ENCODE measurements around the gene PKD1.

PKD1 gene

DNA sequence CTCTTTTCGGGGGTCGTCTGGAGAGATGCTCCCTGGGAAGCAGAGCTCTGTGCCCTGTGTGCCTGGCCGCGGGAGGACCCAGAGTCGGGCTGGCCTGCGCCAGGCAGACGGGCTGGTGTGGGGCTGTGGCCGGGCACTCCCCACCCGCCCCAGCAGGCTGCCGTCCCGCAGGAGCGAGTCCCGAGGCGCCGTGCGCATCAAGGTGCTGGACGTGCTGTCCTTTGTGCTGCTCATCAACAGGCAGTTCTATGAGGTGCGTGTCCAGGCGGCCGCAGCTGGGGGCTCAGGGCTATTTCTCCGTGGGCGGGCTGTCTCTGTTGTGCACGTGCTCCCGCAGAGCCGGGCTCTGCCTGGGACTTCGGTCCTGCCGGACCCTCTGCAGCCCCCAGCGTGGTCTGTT is 72.9 kb downstream of the PKD1 start:
- TF ChIP-seq, protein P1, sequence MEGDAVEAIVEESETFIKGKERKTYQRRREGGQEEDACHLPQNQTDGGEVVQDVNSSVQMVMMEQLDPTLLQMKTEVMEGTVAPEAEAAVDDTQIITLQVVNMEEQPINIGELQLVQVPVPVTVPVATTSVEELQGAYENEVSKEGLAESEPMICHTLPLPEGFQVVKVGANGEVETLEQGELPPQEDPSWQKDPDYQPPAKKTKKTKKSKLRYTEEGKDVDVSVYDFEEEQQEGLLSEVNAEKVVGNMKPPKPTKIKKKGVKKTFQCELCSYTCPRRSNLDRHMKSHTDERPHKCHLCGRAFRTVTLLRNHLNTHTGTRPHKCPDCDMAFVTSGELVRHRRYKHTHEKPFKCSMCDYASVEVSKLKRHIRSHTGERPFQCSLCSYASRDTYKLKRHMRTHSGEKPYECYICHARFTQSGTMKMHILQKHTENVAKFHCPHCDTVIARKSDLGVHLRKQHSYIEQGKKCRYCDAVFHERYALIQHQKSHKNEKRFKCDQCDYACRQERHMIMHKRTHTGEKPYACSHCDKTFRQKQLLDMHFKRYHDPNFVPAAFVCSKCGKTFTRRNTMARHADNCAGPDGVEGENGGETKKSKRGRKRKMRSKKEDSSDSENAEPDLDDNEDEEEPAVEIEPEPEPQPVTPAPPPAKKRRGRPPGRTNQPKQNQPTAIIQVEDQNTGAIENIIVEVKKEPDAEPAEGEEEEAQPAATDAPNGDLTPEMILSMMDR (conservative IDR thresholded peaks at IDR 0.05): no peak
- no peak for TF ChIP-seq ZFX (IDR thresholded peaks at IDR 0.05)
- H3K27ac ChIP-seq: no peak overlapping the region

DNA sequence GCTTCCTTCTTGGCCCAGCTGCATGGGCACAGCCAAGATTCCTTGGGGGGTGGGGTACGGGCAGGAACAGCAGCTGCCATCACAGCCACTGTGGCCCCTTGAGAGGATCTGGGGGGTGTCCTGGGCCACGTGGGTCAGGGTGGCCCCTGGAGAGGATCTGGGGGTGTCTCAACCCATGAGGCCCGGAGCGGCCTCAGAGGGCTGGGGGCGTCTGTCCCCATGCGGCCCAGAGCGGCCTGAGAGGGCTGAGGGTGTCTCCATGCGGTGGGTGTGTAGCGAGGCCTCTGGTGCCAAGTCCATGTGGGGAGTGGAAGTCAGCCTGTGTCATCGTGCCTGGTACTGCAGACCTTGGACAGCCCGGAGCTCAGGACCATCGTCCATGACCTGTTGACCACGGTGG is 74.2 kb downstream of the PKD1 start:
- H3K27ac ChIP-seq: no peak overlapping the region
- TF ChIP-seq, protein P1 (conservative IDR thresholded peaks at IDR 0.05): no peak
- TF ChIP-seq ZFX (IDR thresholded peaks at IDR 0.05): no peak

DNA sequence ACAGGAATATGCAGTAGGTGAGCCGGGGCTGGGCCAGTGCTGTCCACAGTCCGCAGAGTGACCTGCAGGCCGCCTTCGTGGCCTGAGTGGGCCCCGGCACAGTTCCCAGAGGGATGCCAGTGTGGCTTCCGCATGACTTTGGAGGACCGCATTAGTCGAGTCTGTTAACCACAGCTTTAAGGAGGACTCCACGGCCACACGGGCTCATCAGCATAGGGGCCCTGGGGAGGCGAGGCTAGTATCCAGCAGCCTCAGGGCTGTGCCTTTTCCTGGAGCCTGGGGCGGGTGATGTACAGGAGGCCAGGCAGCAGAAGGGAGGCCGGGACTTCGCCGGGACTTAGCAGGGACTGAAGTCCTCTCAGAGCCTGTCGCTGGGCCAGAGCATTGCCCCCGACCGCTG is 74.7 kb downstream of the PKD1 start:
- no peak for TF ChIP-seq ZFX (IDR thresholded peaks at IDR 0.05)
- TF ChIP-seq, protein P1 (conservative IDR thresholded peaks at IDR 0.05): no peak
- no peak overlapping the region for H3K27ac ChIP-seq

DNA sequence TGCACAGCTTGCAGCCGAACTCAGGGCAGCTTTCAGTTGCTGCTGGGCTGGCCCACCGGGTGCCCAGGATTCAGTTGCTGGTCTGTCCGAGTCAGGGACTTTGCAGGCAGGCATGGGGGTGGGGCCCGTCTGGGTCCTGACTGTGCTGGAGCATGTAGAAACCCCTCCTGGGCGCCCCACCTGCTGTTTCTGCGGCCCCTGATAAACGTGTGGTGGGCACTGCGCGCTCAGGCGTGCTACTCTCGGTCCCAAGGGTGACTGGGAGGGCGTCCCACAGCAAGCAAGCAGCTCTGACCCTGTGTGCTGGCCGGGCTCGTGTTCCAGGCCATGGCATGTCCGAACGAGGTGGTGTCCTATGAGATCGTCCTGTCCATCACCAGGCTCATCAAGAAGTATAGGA is 75.4 kb downstream of the PKD1 start:
- no peak for TF ChIP-seq ZFX (IDR thresholded peaks at IDR 0.05)
- TF ChIP-seq, protein P1 (conservative IDR thresholded peaks at IDR 0.05): no peak
- H3K27ac ChIP-seq: no peak overlapping the region

DNA sequence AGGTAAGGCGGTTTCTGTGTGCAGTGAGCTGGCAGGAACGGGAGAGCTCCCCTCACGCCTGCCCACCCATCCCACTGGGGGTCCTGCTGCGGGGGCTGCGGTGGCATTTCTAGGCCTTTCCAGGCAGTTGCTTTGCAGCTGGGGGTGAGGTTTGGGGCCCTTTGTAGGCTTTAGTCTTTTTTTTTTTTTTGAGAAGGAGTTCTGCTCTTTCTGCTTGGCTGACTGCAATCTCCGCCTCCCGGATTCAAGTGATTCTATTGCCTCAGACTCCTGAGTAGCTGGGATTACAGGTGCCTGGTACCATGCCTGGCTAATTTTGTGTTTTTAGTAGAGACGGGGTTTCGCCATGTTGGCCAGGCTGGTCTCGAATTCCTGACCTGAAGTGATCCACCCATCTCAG is 76.8 kb downstream of the PKD1 start:
- TF ChIP-seq, protein P1 (conservative IDR thresholded peaks at IDR 0.05): no peak
- no peak for TF ChIP-seq ZFX (IDR thresholded peaks at IDR 0.05)
- no peak overlapping the region for H3K27ac ChIP-seq

DNA sequence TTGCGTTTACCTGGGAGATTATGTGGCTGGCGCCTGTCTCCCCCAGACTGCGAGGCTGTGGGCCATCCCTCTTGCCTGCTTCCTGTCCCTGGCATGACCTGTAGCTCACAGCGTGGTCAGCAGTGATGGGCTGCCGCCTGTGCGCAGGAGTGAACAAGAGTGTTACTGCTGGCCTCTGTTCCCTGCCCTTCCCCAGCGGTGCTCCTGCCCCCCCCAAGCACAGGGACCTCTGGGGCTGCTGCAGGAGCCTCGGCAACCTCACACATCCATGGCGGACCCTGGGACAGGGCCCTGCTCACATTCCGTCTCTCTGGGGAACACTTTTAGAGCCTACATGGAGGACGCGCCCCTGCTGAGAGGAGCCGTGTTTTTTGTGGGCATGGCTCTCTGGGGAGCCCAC is 77.3 kb downstream of the PKD1 start:
- no peak overlapping the region for H3K27ac ChIP-seq
- TF ChIP-seq ZFX (IDR thresholded peaks at IDR 0.05): no peak
- TF ChIP-seq, protein P1 (conservative IDR thresholded peaks at IDR 0.05): no peak

DNA sequence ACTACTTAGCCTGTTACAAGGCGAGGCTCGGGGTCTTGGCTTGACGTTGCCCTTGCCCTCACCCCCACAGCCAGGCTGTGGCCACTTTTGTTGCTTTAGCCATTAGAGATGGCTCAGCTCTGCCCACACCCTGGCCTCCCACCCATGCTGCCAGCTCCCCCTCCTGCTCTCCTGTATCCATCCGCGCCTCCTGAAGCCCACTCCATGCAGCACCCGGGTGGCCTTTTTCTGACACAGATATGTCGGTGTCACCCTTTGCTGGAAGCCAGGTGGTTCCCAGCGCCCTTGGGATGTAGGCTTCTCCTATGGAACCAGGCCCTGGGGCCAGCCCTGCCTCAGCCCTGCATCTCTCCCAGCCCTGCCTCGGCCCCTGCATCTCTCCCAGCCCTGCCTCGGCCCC is 78.3 kb downstream of the PKD1 start:
- no peak overlapping the region for H3K27ac ChIP-seq
- TF ChIP-seq ZFX (IDR thresholded peaks at IDR 0.05): no peak
- TF ChIP-seq, protein P1 (conservative IDR thresholded peaks at IDR 0.05): no peak

All from C4-2B (cell line).